Keratinocyte (primary cell): ENCODE measurements around the gene MED26. TPM values are rescaled to one million over a fixed set of nuclear protein-coding genes. Genes with fewer than 3 reads are reported as not detected.

Experiments used
- DNase-seq: peaks from one replicate; pipeline ENCODE4 v3.0.0-alpha.2; 2011; ENCODE audit warnings: low read depth, missing footprints, low spot score
- FAIRE-seq: peaks from 2 replicates; lab custom pipeline; 2011; peaks lifted over from hg19 to GRCh38; lab: Jason Lieb, UNC
- H2AFZ ChIP-seq: 2 replicates; pipeline ENCODE4 v1.6.0; 2012; ENCODE audit warnings: low read length, control low read depth, inconsistent platforms; ENCODE audit not compliant: control insufficient read depth
- H3K27ac ChIP-seq: 2 replicates; pipeline ENCODE4 v1.5.1; 2011; ENCODE audit warnings: low read length; ENCODE audit not compliant: control insufficient read depth, insufficient read depth
- H3K27me3 ChIP-seq: 3 replicates; pipeline ENCODE4 v1.6.0; 2011; ENCODE audit warnings: low read length; ENCODE audit not compliant: control insufficient read depth, insufficient read depth; ENCODE audit errors: extremely low read depth
- H3K36me3 ChIP-seq, 2 experiments: 2 replicates in 1 of 2; 3 replicates in 1 of 2; pipeline ENCODE4 v1.5.1; 2011; ENCODE audit warnings: low read length in 2 of 2, mild to moderate bottlenecking in 1 of 2; ENCODE audit not compliant: control insufficient read depth in 2 of 2, insufficient read depth in 2 of 2; ENCODE audit errors: extremely low read depth in 1 of 2
- H3K4me1 ChIP-seq: 3 replicates; pipeline ENCODE4 v1.5.1; 2011; ENCODE audit warnings: low read length; ENCODE audit not compliant: control insufficient read depth, insufficient read depth; ENCODE audit errors: extremely low read depth
- H3K4me2 ChIP-seq: 3 replicates; pipeline ENCODE4 v1.6.0; 2011; ENCODE audit warnings: low read depth, low read length; ENCODE audit not compliant: control insufficient read depth, insufficient read depth; ENCODE audit errors: extremely low read depth
- H3K4me3 ChIP-seq, 3 experiments: fragments of 200-600 bp in 1 of 3; sonication (generic) in 1 of 3; 2 replicates in 2 of 3; 3 replicates in 1 of 3; pipeline ENCODE4 v1.5.1; 2011 to 2016; ENCODE audit warnings: low read length in 3 of 3, mild to moderate bottlenecking in 3 of 3, control low read depth in 2 of 3, inconsistent platforms in 1 of 3, low read depth in 1 of 3, mixed read lengths in 1 of 3, mixed run types in 1 of 3, moderate library complexity in 1 of 3; ENCODE audit not compliant: control insufficient read depth in 2 of 3, insufficient read depth in 2 of 3; ENCODE audit errors: extremely low read depth in 1 of 3
- H3K79me2 ChIP-seq: 2 replicates; pipeline ENCODE4 v1.6.0; 2012; ENCODE audit warnings: low read length; ENCODE audit not compliant: control insufficient read depth, insufficient read depth
- H3K9ac ChIP-seq: 3 replicates; pipeline ENCODE4 v1.6.0; 2011; ENCODE audit warnings: low read length; ENCODE audit not compliant: control insufficient read depth, insufficient read depth; ENCODE audit errors: extremely low read depth
- H3K9me1 ChIP-seq: 3 replicates; pipeline ENCODE4 v1.6.0; 2011; ENCODE audit warnings: low read length; ENCODE audit not compliant: control insufficient read depth, insufficient read depth; ENCODE audit errors: extremely low read depth
- H3K9me3 ChIP-seq: 2 replicates; pipeline ENCODE4 v1.5.1; 2012; ENCODE audit warnings: low read depth, low read length; ENCODE audit not compliant: control insufficient read depth
- H4K20me1 ChIP-seq: 3 replicates; pipeline ENCODE4 v1.6.0; 2011; ENCODE audit warnings: low read length; ENCODE audit not compliant: control insufficient read depth, insufficient read depth; ENCODE audit errors: extremely low read depth
- EZH2 ChIP-seq: IDR thresholded peaks from one replicate; pipeline ENCODE4 v1.6.1; 2012; ENCODE audit warnings: inconsistent platforms, mild to moderate bottlenecking, low read length, moderate library complexity
- dilution Hi-C: fragments of 300-500 bp; cut with MboI; formaldehyde crosslinking; loops from one replicate; pipeline ENCODE4 v1.7.0; 2020; ENCODE audit warnings: low sequenced_read_pairs; ENCODE audit not compliant: extremely low pct_ligation_motif_present
- polyA plus RNA-seq, 5 experiments: library from polyadenylated mRNA; depleted of rRNA in 3 of 5; stranded (reverse) in 3 of 5; stranded (forward) in 1 of 5; unstranded in 1 of 5; fragments of >200 nt; gene quantifications; 1 replicate in 1 of 5; 2 replicates in 3 of 5; 3 replicates in 1 of 5; pipeline versions ENCODE4 v1.2.1 to v1.2.3, GENCODE V29; 2011 to 2012; ENCODE audit warnings: missing spikeins in 2 of 5, low read depth in 1 of 5, low replicate concordance in 1 of 5
- TF ChIP-seq, protein P1 (sequence below), 3 experiments: IDR thresholded peaks in 1 of 3; conservative IDR thresholded peaks in 1 of 3; optimal IDR thresholded peaks in 1 of 3; 2 replicates in 2 of 3; 3 replicates in 1 of 3; pipeline versions ENCODE3 to v1.5.1; 2011; ENCODE audit warnings: low read length in 3 of 3, mild to moderate bottlenecking in 3 of 3, moderate library complexity in 2 of 3, control low read depth in 1 of 3, inconsistent platforms in 1 of 3; ENCODE audit not compliant: insufficient read depth in 2 of 3; ENCODE audit errors: extremely low read depth in 1 of 3

Gene MED26
- polyA plus RNA-seq, 1 donor (not counting 4 experiments of a cell fraction or from before 2014, with no cell fraction given): 4.7 TPM

DNA sequence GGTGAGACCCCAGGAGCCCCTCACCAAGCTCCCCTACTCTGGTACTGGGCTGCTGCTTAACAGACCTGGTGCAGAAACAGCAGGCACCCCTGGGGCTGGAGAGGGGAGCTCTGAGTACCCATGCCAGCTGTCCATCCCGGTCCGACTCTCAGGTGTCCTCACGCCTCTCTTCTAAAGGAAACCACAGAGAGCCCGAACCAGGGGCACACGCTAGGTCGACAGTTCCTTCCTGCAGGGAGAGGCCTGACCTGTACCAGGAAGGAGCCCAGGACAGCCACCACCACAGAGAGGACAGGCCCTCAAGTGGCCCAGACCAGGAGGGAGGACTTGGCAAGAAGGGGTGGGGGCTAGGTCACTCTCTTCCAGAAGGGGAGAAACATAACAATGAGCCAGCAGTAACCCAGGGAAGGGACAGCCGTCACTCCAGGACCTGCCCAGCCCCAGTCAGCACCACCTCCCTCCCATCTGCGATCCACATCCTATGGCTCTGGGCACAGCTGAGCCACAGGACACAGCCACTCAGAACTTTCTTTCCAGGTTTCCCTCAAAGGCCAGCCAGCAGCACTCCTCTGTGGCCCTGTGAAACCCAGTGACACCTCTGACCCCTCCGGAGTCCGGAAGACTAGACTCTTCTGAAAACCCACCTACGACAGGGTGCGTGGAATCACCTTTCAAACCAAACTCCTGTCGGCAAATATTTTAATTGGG is 42.8 kb downstream of the MED26 start:
- dilution Hi-C loops: no loop called here
- Histone ChIP-seq H2AFZ (no peak overlapping the region), H3K36me3 (peaks cover 3 to 9% of the 10 kb centered on the region in 2 experiments), H3K9me1 (peaks cover 29% of the 10 kb centered on the region), H3K9ac (peak overlapping the region; percentile 69), H3K4me3 (no peak overlapping the region), H3K4me1 (peaks cover 56% of the 10 kb centered on the region), H3K4me2 (no peak overlapping the region), H3K9me3 (no peaks in the 10 kb centered on the region), H3K27ac (peak overlapping the region; percentile 83), H4K20me1 (peaks cover 13% of the 10 kb centered on the region), H3K27me3 (no peaks in the 10 kb centered on the region), H3K79me2 (peaks cover 93% of the 10 kb centered on the region)
- FAIRE-seq (no peak), DNase-seq (no peak)
- TF ChIP-seq EZH2: no peak
- TF ChIP-seq, protein P1, sequence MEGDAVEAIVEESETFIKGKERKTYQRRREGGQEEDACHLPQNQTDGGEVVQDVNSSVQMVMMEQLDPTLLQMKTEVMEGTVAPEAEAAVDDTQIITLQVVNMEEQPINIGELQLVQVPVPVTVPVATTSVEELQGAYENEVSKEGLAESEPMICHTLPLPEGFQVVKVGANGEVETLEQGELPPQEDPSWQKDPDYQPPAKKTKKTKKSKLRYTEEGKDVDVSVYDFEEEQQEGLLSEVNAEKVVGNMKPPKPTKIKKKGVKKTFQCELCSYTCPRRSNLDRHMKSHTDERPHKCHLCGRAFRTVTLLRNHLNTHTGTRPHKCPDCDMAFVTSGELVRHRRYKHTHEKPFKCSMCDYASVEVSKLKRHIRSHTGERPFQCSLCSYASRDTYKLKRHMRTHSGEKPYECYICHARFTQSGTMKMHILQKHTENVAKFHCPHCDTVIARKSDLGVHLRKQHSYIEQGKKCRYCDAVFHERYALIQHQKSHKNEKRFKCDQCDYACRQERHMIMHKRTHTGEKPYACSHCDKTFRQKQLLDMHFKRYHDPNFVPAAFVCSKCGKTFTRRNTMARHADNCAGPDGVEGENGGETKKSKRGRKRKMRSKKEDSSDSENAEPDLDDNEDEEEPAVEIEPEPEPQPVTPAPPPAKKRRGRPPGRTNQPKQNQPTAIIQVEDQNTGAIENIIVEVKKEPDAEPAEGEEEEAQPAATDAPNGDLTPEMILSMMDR (optimal IDR thresholded peaks at IDR 0.05 in 1 of 3, IDR thresholded peaks at IDR 0.05 in 1 of 3, conservative IDR thresholded peaks at IDR 0.05 in 1 of 3; ENCODE audit: extremely low read depth in 1 of 3, insufficient read depth in 2 of 3, low read length in 3 of 3): no peak

DNA sequence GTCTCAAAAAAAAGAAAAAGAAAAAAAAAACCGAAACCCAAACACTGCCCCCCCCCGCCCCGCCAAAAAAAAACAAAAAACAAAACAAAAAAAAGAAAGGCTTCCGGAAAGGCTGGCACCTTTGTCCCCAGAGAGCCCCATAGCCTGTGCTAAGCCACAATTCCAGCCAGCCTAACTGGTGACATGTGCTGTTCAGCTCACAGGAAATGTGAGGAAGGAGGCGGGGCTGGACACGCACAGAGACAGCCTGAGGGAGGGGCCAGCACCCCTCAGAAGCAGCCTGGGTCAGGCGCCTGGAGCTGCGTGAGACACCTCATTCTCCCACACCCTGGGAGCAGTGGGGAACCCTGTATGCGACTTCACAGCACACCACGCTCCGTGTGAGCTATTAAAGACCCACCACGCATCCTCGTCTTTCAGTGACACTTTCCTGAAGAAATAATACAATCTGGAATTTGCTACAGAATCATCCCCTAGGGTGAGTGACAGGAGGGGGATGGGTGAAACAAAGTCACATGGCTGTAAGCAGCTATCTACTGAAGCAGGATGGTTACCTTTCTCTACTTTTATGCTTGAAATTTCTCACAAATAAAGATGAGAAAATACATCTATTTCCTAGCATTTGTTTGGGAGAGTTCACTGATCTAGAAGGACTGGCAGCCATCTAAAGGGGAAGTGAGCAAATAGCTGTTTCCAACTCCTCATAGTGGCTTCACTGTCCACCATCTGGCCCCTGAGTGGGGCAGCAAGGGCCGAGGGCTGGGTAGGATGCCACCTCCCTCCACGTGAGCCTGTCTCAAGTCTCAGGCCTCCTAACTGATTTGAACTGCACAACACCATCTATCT is 43.5 kb downstream of the MED26 start:
- H3K9me1 ChIP-seq: peaks cover 29% of the 10 kb centered on the region
- H3K36me3 ChIP-seq: peaks cover 3 to 9% of the 10 kb centered on the region in 2 experiments
- dilution Hi-C loops: no loop called here
- H3K27me3 ChIP-seq: no peaks in the 10 kb centered on the region
- no peak overlapping the region for H2AFZ ChIP-seq
- DNase-seq (peak; percentile 33), FAIRE-seq (peak; percentile 84)
- peaks cover 17% of the 10 kb centered on the region for H4K20me1 ChIP-seq
- peaks cover 93% of the 10 kb centered on the region for H3K79me2 ChIP-seq
- no peaks in the 10 kb centered on the region for H3K9me3 ChIP-seq
- H3K4me2 ChIP-seq: peak overlapping the region; percentile 81
- peaks cover 62% of the 10 kb centered on the region for H3K4me1 ChIP-seq
- TF ChIP-seq, protein P1 (optimal IDR thresholded peaks at IDR 0.05 in 1 of 3, IDR thresholded peaks at IDR 0.05 in 1 of 3, conservative IDR thresholded peaks at IDR 0.05 in 1 of 3; ENCODE audit: extremely low read depth in 1 of 3, insufficient read depth in 2 of 3, low read length in 3 of 3): no peak
- no peak for TF ChIP-seq EZH2
- peak overlapping the region in 2 of 3 experiments; percentile 36 to 52 for H3K4me3 ChIP-seq
- H3K9ac ChIP-seq: peak overlapping the region; percentile 69
- H3K27ac ChIP-seq: peak overlapping the region; percentile 83
